GM12878 (cell line): ENCODE measurements around the gene SH2B3. TPM values are rescaled to one million over a fixed set of nuclear protein-coding genes. Genes with fewer than 3 reads are reported as not detected.

Source experiments
- ATAC-seq: fragments of 200-7000 bp; cut with Tn5 transposase; 3 replicates; pipeline ENCODE4 v1.9.1; 2020; ENCODE audit warnings: mild to moderate bottlenecking, moderate library complexity
- BruUV-seq: library from RNA; stranded (reverse); fragments of 400-500 nt; replicated peaks from 2 replicates; lab custom pipeline; 2021; lab: Mats Ljungman, UMichigan
- CTCF ChIA-PET: fragments of 300-600 bp; sonication (Branson Sonifier 250); formaldehyde crosslinking; extraction: SDS; loops from one replicate; lab custom pipeline; 2021; ENCODE audit warnings: inconsistent platforms; lab: Yijun Ruan, JAX
- POLR2A ChIA-PET: fragments of 350-600 bp; formaldehyde crosslinking; extraction: SDS; loops from one replicate; lab custom pipeline; 2021; ENCODE audit warnings: inconsistent platforms; lab: Charles Lee
- RAD21 ChIA-PET: fragments of 300-600 bp; sonication (Branson Sonifier 250); formaldehyde crosslinking; loops from one replicate; lab custom pipeline; 2023; ENCODE audit warnings: antibody characterized with exemption; ENCODE audit not compliant: unreplicated experiment; lab: Charles Lee
- SMC1A ChIA-PET: fragments of 300-600 bp; sonication (Branson Sonifier 250); formaldehyde crosslinking; loops from one replicate; lab custom pipeline; 2023; ENCODE audit not compliant: unreplicated experiment, uncharacterized antibody; lab: Charles Lee
- DNase-seq: peaks from one replicate; pipeline ENCODE4 v3.0.0-alpha.2; 2011; ENCODE audit warnings: low read depth, low spot score
- FAIRE-seq: peaks from 3 replicates; lab custom pipeline; 2011; peaks lifted over from hg19 to GRCh38; lab: Jason Lieb, UNC
- H2AFZ ChIP-seq: 2 replicates; pipeline ENCODE4 v1.6.0; 2011; ENCODE audit warnings: low read depth, low read length, control low read depth; ENCODE audit not compliant: control insufficient read depth
- H3K27ac ChIP-seq: 2 replicates; pipeline ENCODE4 v1.5.1; 2011; ENCODE audit warnings: control low read depth; ENCODE audit not compliant: control insufficient read depth, insufficient read depth
- H3K27me3 ChIP-seq, 2 experiments: replicated peaks in 1 of 2; 2 replicates each; pipeline versions ENCODE4 v1.6.0 to v1.6.1; 2011; ENCODE audit warnings: low read length in 1 of 2; ENCODE audit not compliant: control insufficient read depth in 2 of 2, insufficient read depth in 2 of 2
- H3K36me3 ChIP-seq, 2 experiments: 2 replicates each; pipeline ENCODE4 v1.5.1; 2011; ENCODE audit warnings: low read length in 1 of 2; ENCODE audit not compliant: control insufficient read depth in 2 of 2, insufficient read depth in 2 of 2
- H3K4me1 ChIP-seq: 2 replicates; pipeline ENCODE4 v1.6.1; 2011; ENCODE audit warnings: mild to moderate bottlenecking, low read length, moderate library complexity, mixed read lengths; ENCODE audit not compliant: control insufficient read depth, insufficient read depth
- H3K4me2 ChIP-seq: 2 replicates; pipeline ENCODE4 v1.6.0; 2011; ENCODE audit warnings: control low read depth; ENCODE audit not compliant: control insufficient read depth, insufficient read depth
- H3K4me3 ChIP-seq: fragments of 200-600 bp; sonication (generic); 2 replicates; pipeline ENCODE4 v1.5.1; 2016
- H3K79me2 ChIP-seq: 2 replicates; pipeline ENCODE4 v1.6.0; 2011; ENCODE audit warnings: low read length; ENCODE audit not compliant: control insufficient read depth, insufficient read depth
- H3K9ac ChIP-seq: 2 replicates; pipeline ENCODE4 v1.8.0; 2011; ENCODE audit warnings: low read length, control low read depth, mixed read lengths; ENCODE audit not compliant: control insufficient read depth, insufficient read depth
- H3K9me3 ChIP-seq: replicated peaks from 3 replicates; pipeline ENCODE4 v1.5.1; 2011; ENCODE audit warnings: mild to moderate bottlenecking, low read length; ENCODE audit not compliant: control insufficient read depth, insufficient read depth
- H4K20me1 ChIP-seq: 2 replicates; pipeline ENCODE4 v1.6.0; 2011; ENCODE audit not compliant: control insufficient read depth, insufficient read depth
- ATF3 ChIP-seq: IDR thresholded peaks from 2 replicates; pipeline ENCODE4 v1.6.1; 2011; ENCODE audit warnings: low read depth, mild to moderate bottlenecking, low read length, moderate library complexity, borderline replicate concordance; ENCODE audit errors: extremely low read depth
- BCLAF1 ChIP-seq: fragments of 450-650 bp; IDR thresholded peaks from 2 replicates; pipeline ENCODE4 v1.6.1; 2017; ENCODE audit warnings: antibody characterized with exemption, mild to moderate bottlenecking, moderate library complexity
- BHLHE40 ChIP-seq, 2 experiments: fragments of 450-650 bp in 1 of 2; IDR thresholded peaks; 2 replicates each; pipeline ENCODE4 v1.6.1; 2011 to 2017; ENCODE audit warnings: low read depth in 2 of 2, borderline replicate concordance in 1 of 2, improper control_type of control experiment in 1 of 2, low read length in 1 of 2, mild to moderate bottlenecking in 1 of 2
- BRCA1 ChIP-seq: IDR thresholded peaks from 2 replicates; pipeline ENCODE4 v1.6.1; 2011; ENCODE audit warnings: low read depth, low read length, improper control_type of control experiment
- DPF2 ChIP-seq: fragments of 450-650 bp; IDR thresholded peaks from 2 replicates; pipeline ENCODE4 v1.6.1; 2017; ENCODE audit warnings: mild to moderate bottlenecking
- E4F1 ChIP-seq: fragments of 450-650 bp; IDR thresholded peaks from 2 replicates; pipeline ENCODE4 v1.6.1; 2018; ENCODE audit warnings: borderline replicate concordance, mild to moderate bottlenecking; ENCODE audit not compliant: partially characterized antibody
- GABPA ChIP-seq: IDR thresholded peaks from 2 replicates; pipeline ENCODE4 v1.6.1; 2014; ENCODE audit warnings: antibody characterized with exemption, low read depth, mild to moderate bottlenecking, inconsistent platforms
- MYB ChIP-seq: fragments of 150-350 bp; IDR thresholded peaks from 2 replicates; pipeline ENCODE4 v1.6.1; 2014; ENCODE audit warnings: mild to moderate bottlenecking, low read depth, low read length, borderline replicate concordance
- NRF1 ChIP-seq: conservative IDR thresholded peaks from 2 replicates; pipeline ENCODE4 v1.6.1; 2011; ENCODE audit warnings: mild to moderate bottlenecking, low read depth, low read length, improper control_type of control experiment
- RCOR1 ChIP-seq: conservative IDR thresholded peaks from 2 replicates; pipeline ENCODE4 v1.6.1; 2012; ENCODE audit warnings: low read depth, low read length, improper control_type of control experiment
- RELB ChIP-seq: fragments of 450-650 bp; IDR thresholded peaks from 2 replicates; pipeline ENCODE4 v1.6.1; 2017; ENCODE audit warnings: low read depth, mild to moderate bottlenecking, moderate library complexity
- TCF7 ChIP-seq: IDR thresholded peaks from 2 replicates; pipeline ENCODE4 v1.6.1; 2014; ENCODE audit warnings: antibody characterized with exemption, borderline replicate concordance
- USF1 ChIP-seq: IDR thresholded peaks from 2 replicates; pipeline ENCODE4 v1.6.1; 2011; ENCODE audit warnings: borderline replicate concordance, low read depth, mild to moderate bottlenecking, moderate library complexity, mixed read lengths, low read length; ENCODE audit not compliant: insufficient read depth; ENCODE audit errors: extremely low read length
- ZNF622 ChIP-seq: fragments of 450-650 bp; IDR thresholded peaks from 2 replicates; pipeline ENCODE4 v1.6.1; 2017; ENCODE audit warnings: mild to moderate bottlenecking, inconsistent platforms
- WGBS: methylation state at CpG from one replicate; pipeline ENCODE4 v1.1.6; 2016; ENCODE audit warnings: low lambda C conversion rate; ENCODE audit not compliant: insufficient replicate concordance, insufficient coverage; ENCODE audit errors: missing lambda C conversion rate; 5-methylcytosine and 5-hydroxymethylcytosine counted together
- in situ Hi-C: fragments of 300-500 bp; cut with MboI; formaldehyde crosslinking; loops from 9 replicates; pipeline ENCODE4 v1.14.3; 2018; ENCODE audit warnings: mixed read lengths
- intact Hi-C: fragments of 100-400 bp; cut with micrococcal nuclease; formaldehyde crosslinking; loops from one replicate; pipeline ENCODE4 v1.14.2; 2022; ENCODE audit not compliant: unreplicated experiment
- polyA plus RNA-seq, 11 experiments: library from polyadenylated mRNA; depleted of rRNA in 4 of 11; unstranded in 6 of 11; stranded (reverse) in 5 of 11; fragments of >200 nt; fragmentation: Nextera tagmentation in 4 of 11; fragmentation: Illumina TruSeq in 1 of 11; extraction: Ambion mirVana in 4 of 11; extraction: Trizol in 1 of 11; gene quantifications; 1 replicate in 1 of 11; 2 replicates in 10 of 11; pipeline versions ENCODE4 v1.2.1 to v1.2.3, GENCODE V29; 2011 to 2016; ENCODE audit warnings: inconsistent platforms in 2 of 11, missing spikeins in 2 of 11, low read depth in 1 of 11
- total RNA-seq, 4 experiments: library from RNA; depleted of rRNA in 3 of 4; stranded (reverse); fragments of >200 nt in 3 of 4; fragmentation: Illumina TruSeq in 1 of 4; extraction: Trizol in 1 of 4; gene quantifications; 2 replicates each; pipeline versions ENCODE4 v1.2.1 to v1.2.3, GENCODE V29; 2013 to 2021

SH2B3 gene
- total and polyA plus RNA-seq, 10 of the 15 experiments (the other 5 are each of a cell fraction or from before 2014, with no cell fraction given) = 5.8 to 46.4 (median 23.3) TPM

- intact Hi-C loops = no loop called here
- Histone ChIP-seq H3K79me2 (peaks cover 94% of the 10 kb centered on the region), H3K27me3 (no peaks in the 10 kb centered on the region), H3K9me3 (no peaks in the 10 kb centered on the region), H3K36me3 (peaks cover 20 to 29% of the 10 kb centered on the region in 2 experiments), H3K4me3 (no peak overlapping the region), H3K4me1 (peaks cover 93% of the 10 kb centered on the region), H4K20me1 (no peaks in the 10 kb centered on the region; the same call in 1 of the 2 replicates), H3K27ac (peak overlapping the region; percentile 63), H3K4me2 (peak overlapping the region; percentile 69), H3K9ac (no peak overlapping the region), H2AFZ (no peak overlapping the region)
- FAIRE-seq (no peak), DNase-seq (no peak), ATAC-seq (no peak)
- WGBS = 36% methylated on average over 9 of the region's 9 CpGs
- CTCF ChIA-PET = interaction anchor here (1.1 to 27.3 kb wide), 4 partner anchors 9 to 36 kb away, joined by 5 to 1117 read pairs (median 13); partner anchors contain the start of gene SH2B3
- POLR2A ChIA-PET = interaction anchor here (0.6 to 2.0 kb wide), 4 partner anchors 9 to 34 kb away, joined by 3 to 5 read pairs (median 4); no protein-coding TSS in a partner anchor
- RAD21 ChIA-PET = interaction anchor here (2.1 to 22.6 kb wide), 2 partner anchors 13 to 34 kb away, joined by 5 to 804 read pairs; partner anchors contain the start of gene SH2B3
- BruUV-seq = no TSS peak
- SMC1A ChIA-PET = interaction anchor here (0.6 kb wide), 1 partner anchor 171 kb away, joined by 3 read pairs; no protein-coding TSS in a partner anchor
- in situ Hi-C loops = loop anchor here (25.0 kb wide), 1 partner anchor 1774 kb away; the partner anchor contains the start of gene TPCN1
- no peak for TF ChIP-seq NRF1
- TF ChIP-seq BHLHE40 (IDR thresholded peaks at IDR 0.05; ENCODE audit: borderline replicate concordance in 1 of 2, low read depth in 2 of 2, low read length in 1 of 2) = peak in 1 of 2 experiments; percentile 22; a peak in 1 of 4 replicates
- no peak for TF ChIP-seq BRCA1
- TF ChIP-seq MYB = no peak
- no peak for TF ChIP-seq RELB
- peak; percentile 71 for TF ChIP-seq USF1
- no peak for TF ChIP-seq RCOR1
- TF ChIP-seq ZNF622 = no peak
- no peak for TF ChIP-seq E4F1
- no peak for TF ChIP-seq BCLAF1
- TF ChIP-seq TCF7 = no peak
- peak; percentile 34; the same call in 1 of the 2 replicates for TF ChIP-seq DPF2
- no peak for TF ChIP-seq GABPA
- TF ChIP-seq ATF3 = no peak
Observed at GRCh38 chr12:111438481-111438880, 32.8 kb downstream of the SH2B3 start.
